Pancreas (tissue), 10 donors: ENCODE measurements around the gene ABCG1. TPM values are rescaled to one million over a fixed set of nuclear protein-coding genes. Genes with fewer than 3 reads are reported as not detected.

ENCODE experiments used
- ATAC-seq, 4 donors: fragments of 200-7000 bp; cut with Tn5 transposase; one replicate each; pipeline versions ENCODE4 v1.8.0 to v1.9.1; 2020; ENCODE audit warnings: mild to moderate bottlenecking in 4 of 4, moderate library complexity in 4 of 4
- DNase-seq, 6 donors: peaks; one replicate each; pipeline ENCODE4 v3.0.0-alpha.2; 2020
- FAIRE-seq: peaks from 2 replicates; lab custom pipeline; 2012; peaks lifted over from hg19 to GRCh38; lab: Jason Lieb, UNC
- H3K27ac ChIP-seq, 4 donors: fragments of 200-600 bp; sonication (generic); 1 replicate in 3 of 4; 2 replicates in 1 of 4; pipeline versions ENCODE4 v1.5.0 to v1.8.0; 2020
- H3K27me3 ChIP-seq, 4 donors: fragments of 200-600 bp; one replicate each; pipeline ENCODE4 v1.8.0; 2021
- H3K36me3 ChIP-seq, 3 donors: fragments of 200-600 bp; sonication (generic) in 1 of 3; one replicate each; pipeline versions ENCODE4 v1.5.0 to v1.8.0; 2020 to 2021
- H3K4me1 ChIP-seq, 3 donors: fragments of 200-600 bp; one replicate each; pipeline ENCODE4 v1.8.0; 2021
- H3K4me3 ChIP-seq, 4 donors: fragments of 200-600 bp; sonication (generic) in 2 of 4; one replicate each; pipeline versions ENCODE4 v1.5.0 to v1.8.0; 2020 to 2021
- H3K9me3 ChIP-seq, 4 donors: fragments of 200-600 bp; one replicate each; pipeline ENCODE4 v1.8.0; 2021
- CTCF ChIP-seq, 4 donors: fragments of 200-600 bp; sonication (generic) in 3 of 4; IDR thresholded peaks; one replicate each; pipeline versions ENCODE4 v1.5.0 to v1.8.0; 2021; ENCODE audit warnings: antibody characterized with exemption in 4 of 4
- WGBS, 2 donors: extraction: QIAGEN DNeasy Blood & Tissue Kit; methylation state at CpG; one replicate each; pipeline ENCODE4 v1.1.7; 2013; 5-methylcytosine and 5-hydroxymethylcytosine counted together
- intact Hi-C, 3 donors: fragments of 100-400 bp; cut with DNase I; formaldehyde crosslinking; loops; one replicate each; pipeline versions ENCODE4 v1.11.1 to v1.14.2; 2022
- polyA plus RNA-seq, 2 donors: library from polyadenylated mRNA; stranded (reverse); fragments of 200-250 nt; gene quantifications; one replicate each; pipeline ENCODE4 v1.2.3, GENCODE V29; 2013
- total RNA-seq, 6 donors: library from RNA; stranded (reverse); fragmentation: NEBNext Ultra II Directional in 4 of 6; extraction: Animal tissue kit (Norgen Biotek cat#: 25700) in 4 of 6; gene quantifications; one replicate each; pipeline versions ENCODE4 v1.2.1 to v1.2.4, GENCODE V29; 2021 to 2023
- donor health status: healthy with polysubstance abuse.
- donor health status: DM: no; HTN: no; CAD: no; lungs with moderate emphysema.
- donor health status: DM: no; HTN: no; CAD: no.
- donor health status: control.
- donor health status: control.
- donor health status: Bipolar disorder and iron deficiency.
- donor health status: DM: yes; HTN: yes; CAD: no.
- donor health status: DM: no; HTN: no; CAD: no.
- donor health status: DM: no; HTN: no; CAD: no.
- donor health status: DM: yes; HTN: yes; CAD: no.

Gene ABCG1
- total RNA-seq (10 to 100 TPM in 1 of 6 donors, 1 to 10 TPM in 5; 1.6 to 10.3 (median 4.0) TPM), polyA plus RNA-seq (1 to 10 TPM; 3.4 to 7.8 TPM)

GRCh38 chr21:42218836-42219605 lies at the start of gene ABCG1:
Gene ABCG1, plus strand, starts transcription at chr21:42219140. Its CDS starts 123 bp downstream, at chr21:42219263.
- Histone ChIP-seq H3K4me1 (peaks cover 0 to 13% (median 10%) of the 10 kb centered on the region in 3 donors), H3K27me3 (no peaks in the 10 kb centered on the region), H3K4me3 (peak within 1 kb of the TSS; percentile 31 to 49 (median 36)), H3K9me3 (no peaks in the 10 kb centered on the region), H3K27ac (peak within 1 kb of the TSS in 3 of 4 donors; percentile 22 to 46 (median 41)), H3K36me3 (no peaks in the 10 kb centered on the region)
- ATAC-seq (peak; percentile 63 to 81 (median 75)), DNase-seq (peak in 4 of 6 donors; percentile 53 to 82 (median 68)), FAIRE-seq (no peak)
- no peak for TF ChIP-seq CTCF (IDR thresholded peaks at IDR 0.05)
- WGBS, 2 donors: 0 to 1% methylated on average over 68 to 83 of the region's 83 CpGs
- intact Hi-C loops: no loop called here

GRCh38 chr21:42169758-42170157 lies 49.2 kb upstream of the ABCG1 start:
- H3K27me3 ChIP-seq: no peaks in the 10 kb centered on the region
- FAIRE-seq: no peak

GRCh38 chr21:42171091-42172053 lies 47.6 kb upstream of the ABCG1 start:
- H3K9me3 ChIP-seq: no peaks in the 10 kb centered on the region
- intact Hi-C loops: no loop called here
- WGBS, 2 donors: 79 to 82% methylated on average over 14 of the region's 14 CpGs
- no peaks in the 10 kb centered on the region for H3K4me1 ChIP-seq
- no peak overlapping the region for H3K27ac ChIP-seq
- H3K27me3 ChIP-seq: no peaks in the 10 kb centered on the region
- peak in 1 of 6 donors; percentile 17 for DNase-seq
- no peak for TF ChIP-seq CTCF (IDR thresholded peaks at IDR 0.05)
- ATAC-seq: peak in 1 of 4 donors; percentile 34
- no peaks in the 10 kb centered on the region for H3K36me3 ChIP-seq
- FAIRE-seq: no peak
- no peak overlapping the region for H3K4me3 ChIP-seq

More at GRCh38 chr21:42169758-42170157, 49.2 kb upstream of the ABCG1 start:
- no peak overlapping the region for H3K27ac ChIP-seq
- no peaks in the 10 kb centered on the region for H3K36me3 ChIP-seq
- ATAC-seq: peak in 1 of 4 donors; percentile 34
- no peaks in the 10 kb centered on the region for H3K9me3 ChIP-seq
- no peak for DNase-seq
- no peaks in the 10 kb centered on the region for H3K4me1 ChIP-seq
- H3K4me3 ChIP-seq: no peak overlapping the region
- intact Hi-C loops: no loop called here
- TF ChIP-seq CTCF (IDR thresholded peaks at IDR 0.05): no peak

- DNase-seq (peak in 1 of 6 donors; percentile 7), FAIRE-seq (no peak)
- intact Hi-C loops: no loop called here
Observed at GRCh38 chr21:42172596-42173483, 46.1 kb upstream of the ABCG1 start.

More at GRCh38 chr21:42172596-42173483, 46.1 kb upstream of the ABCG1 start:
- no peak overlapping the region for H3K4me3 ChIP-seq
- no peaks in the 10 kb centered on the region for H3K9me3 ChIP-seq
- H3K27ac ChIP-seq: no peak overlapping the region
- WGBS, 2 donors: 77 to 88% methylated on average over 40 of the region's 40 CpGs
- no peak for TF ChIP-seq CTCF (IDR thresholded peaks at IDR 0.05)
- no peaks in the 10 kb centered on the region for H3K27me3 ChIP-seq
- H3K36me3 ChIP-seq: no peaks in the 10 kb centered on the region
- no peaks in the 10 kb centered on the region for H3K4me1 ChIP-seq
- ATAC-seq: no peak
